ENCODE data around the gene RTN4RL1. TPM values are rescaled to one million over a fixed set of nuclear protein-coding genes. Genes with fewer than 3 reads are reported as not detected.

RTN4RL1 gene
- total and polyA plus RNA-seq, 2 of the 4 experiments (the other 2 are of a cell fraction): under 0.01 to 0.03 TPM

DNA sequence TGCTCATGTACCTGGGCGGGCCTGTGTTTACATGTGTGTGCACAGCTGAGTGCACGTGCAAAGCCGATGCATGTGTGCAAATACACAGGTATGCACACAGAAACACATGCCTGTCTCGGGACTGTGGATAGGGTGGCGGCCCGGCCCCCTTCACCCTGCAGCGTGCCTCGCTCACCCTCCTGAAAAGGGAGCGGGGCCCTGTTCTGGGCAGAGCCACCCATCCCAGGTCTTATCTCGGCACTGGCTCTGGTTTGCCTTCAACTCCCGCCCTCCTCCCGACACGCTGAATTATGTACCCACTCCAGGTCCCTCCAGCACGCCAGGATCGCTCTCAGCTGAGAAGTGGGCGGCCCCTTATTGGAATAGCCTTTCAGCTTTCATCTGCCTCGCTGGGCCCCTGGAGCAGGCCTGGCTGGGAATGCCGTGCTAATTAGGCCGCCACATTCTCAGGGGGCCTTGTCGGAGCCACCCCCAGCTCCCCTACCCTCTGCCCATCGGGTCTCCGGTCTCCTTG is 77.8 kb downstream of the RTN4RL1 start:
- no peak overlapping the region for H3K56ac ChIP-seq (ENCODE audit: extremely low read depth, insufficient read depth, low read length)
- H2AFZ ChIP-seq (replicated peaks; ENCODE audit: low read length, poor library complexity): no peak overlapping the region
- no peak for ATAC-seq (ENCODE audit: low read depth)
- dilution Hi-C loops (cut with HindIII; ENCODE audit: low sequenced_read_pairs, unreplicated experiment) (no loop called here), in situ Hi-C loops (cut with MboI; ENCODE audit: low sequenced_read_pairs) (no loop called here), intact Hi-C loops (cut with micrococcal nuclease) (no loop called here)
- H3K4me3 ChIP-seq (ENCODE audit: insufficient read depth, low read depth, low read length): no peak overlapping the region
- H2BK120ac ChIP-seq (ENCODE audit: low read depth, low read length): no peak overlapping the region
- no peak overlapping the region for H3K9ac ChIP-seq (ENCODE audit: low read depth, low read length)
- no peak overlapping the region for H4K5ac ChIP-seq (ENCODE audit: low read depth, low read length)
- H2AK9ac ChIP-seq (replicated peaks; ENCODE audit: low read depth, low read length, poor library complexity): no peak overlapping the region
- H3K9me1 ChIP-seq (ENCODE audit: insufficient read depth, low read length): 0 out of 2 replicates have a peak, but pooled peaks cover 4% of the 10 kb centered on the region
- no peak overlapping the region for H3K23ac ChIP-seq (ENCODE audit: low read depth, low read length)
- no peaks in the 10 kb centered on the region for H3K4me1 ChIP-seq (ENCODE audit: control insufficient read depth, insufficient read depth, low read length)
- H4K91ac ChIP-seq (ENCODE audit: insufficient read depth, low read depth, low read length): no peak overlapping the region
- no peak overlapping the region for H2BK5ac ChIP-seq (ENCODE audit: low read depth, low read length, poor library complexity, severe bottlenecking)
- BruUV-seq (replicated peaks): no TSS peak
- no peak overlapping the region for H4K8ac ChIP-seq (ENCODE audit: low read depth in 2 of 2, low read length in 2 of 2)
- H3K4ac ChIP-seq (ENCODE audit: low read depth, low read length): no peak overlapping the region
- H4K20me1 ChIP-seq (ENCODE audit: insufficient read depth, low read length): no peaks in the 10 kb centered on the region
- H2BK15ac ChIP-seq (ENCODE audit: low read depth, low read length): no peak overlapping the region
- no peaks in the 10 kb centered on the region for H3K36me3 ChIP-seq (ENCODE audit: control insufficient read depth, insufficient read depth, low read length)
- WGBS, 2 experiments (ENCODE audit: extremely low coverage in 2 of 2, insufficient read length in 1 of 2): 48% methylated on average over 8 of the region's 22 CpGs; no CpG with 5 or more reads in 1 of the 2 experiments
- no peak overlapping the region for H3K27ac ChIP-seq (ENCODE audit: insufficient read depth, low read length)
- ChIA-PET POLR2A (ENCODE audit: unreplicated experiment) (no interaction called here), CTCF (no interaction called here)
- no peak for TF ChIP-seq MAFK (IDR thresholded peaks at IDR 0.05; ENCODE audit: low read depth, low read length)
- TF ChIP-seq NFE2L2 (IDR thresholded peaks at IDR 0.05; ENCODE audit: low read depth, low read length): no peak
- TF ChIP-seq FOS (IDR thresholded peaks at IDR 0.05; ENCODE audit: low read depth, low read length): no peak
- TF ChIP-seq, protein P1, sequence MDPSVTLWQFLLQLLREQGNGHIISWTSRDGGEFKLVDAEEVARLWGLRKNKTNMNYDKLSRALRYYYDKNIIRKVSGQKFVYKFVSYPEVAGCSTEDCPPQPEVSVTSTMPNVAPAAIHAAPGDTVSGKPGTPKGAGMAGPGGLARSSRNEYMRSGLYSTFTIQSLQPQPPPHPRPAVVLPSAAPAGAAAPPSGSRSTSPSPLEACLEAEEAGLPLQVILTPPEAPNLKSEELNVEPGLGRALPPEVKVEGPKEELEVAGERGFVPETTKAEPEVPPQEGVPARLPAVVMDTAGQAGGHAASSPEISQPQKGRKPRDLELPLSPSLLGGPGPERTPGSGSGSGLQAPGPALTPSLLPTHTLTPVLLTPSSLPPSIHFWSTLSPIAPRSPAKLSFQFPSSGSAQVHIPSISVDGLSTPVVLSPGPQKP (IDR thresholded peaks at IDR 0.05; ENCODE audit: borderline replicate concordance, low read depth, low read length): no peak
- TF ChIP-seq BHLHE40 (IDR thresholded peaks at IDR 0.05; ENCODE audit: low read depth, low read length): no peak
- TF ChIP-seq CEBPB (IDR thresholded peaks at IDR 0.05; ENCODE audit: low read depth, low read length): no peak
- H2AK5ac ChIP-seq (ENCODE audit: low read depth, low read length): no peak overlapping the region
- H3K18ac ChIP-seq (ENCODE audit: low read depth, low read length): no peak overlapping the region
- no peak overlapping the region for H3K4me2 ChIP-seq (ENCODE audit: low read depth, low read length)
- no peak overlapping the region for H3K14ac ChIP-seq (replicated peaks; ENCODE audit: low read depth, low read length)
- H3K79me1 ChIP-seq (ENCODE audit: low read depth in 1 of 2, low read length in 2 of 2): no peaks in the 10 kb centered on the region
- peaks cover 26% of the 10 kb centered on the region for H3K27me3 ChIP-seq (ENCODE audit: control insufficient read depth, insufficient read depth, low read length)
- no peak overlapping the region for H2BK20ac ChIP-seq (ENCODE audit: low read depth, low read length)
- no peaks in the 10 kb centered on the region for H3K9me3 ChIP-seq (ENCODE audit: control insufficient read depth, insufficient read depth, low read length)
- no peak for DNase-seq
